ENCODE data around the gene PLIN3. TPM values are rescaled to one million over a fixed set of nuclear protein-coding genes. Genes with fewer than 3 reads are reported as not detected.

Gene PLIN3
- total and polyA plus RNA-seq, 2 of the 8 experiments (the other 6 are each of a cell fraction or from before 2014, with no cell fraction given): 60.7 to 61.5 TPM

GRCh38 chr19:4902796-4903195 lies 35.3 kb upstream of the PLIN3 start, which contains the start of gene ARRDC5:
TSS of gene ARRDC5 (minus strand) at chr19:4902896. CDS start at chr19:4902825, 71 bp downstream.
- CTCF ChIA-PET (ENCODE audit: partially characterized antibody): interaction anchor here (0.6 to 2.0 kb wide), 4 partner anchors 9 to 93 kb away, joined by 3 to 12 read pairs (median 4); no protein-coding TSS in a partner anchor
- Histone ChIP-seq H3K79me1 (ENCODE audit: low read depth, low read length) (no peaks in the 10 kb centered on the region), H3K27me3 (replicated peaks in 1 of 4; ENCODE audit: control insufficient read depth in 3 of 4, extremely low read depth in 1 of 4, insufficient read depth in 3 of 4, low read length in 3 of 4) (no peaks in the 10 kb centered on the region), H4K8ac (ENCODE audit: extremely low read depth, insufficient read depth, low read length) (no peak within 1 kb of the TSS), H2AFZ (ENCODE audit: low read length) (no peak within 1 kb of the TSS), H3K4me3 (ENCODE audit: extremely low read depth in 1 of 4, insufficient read depth in 2 of 4, low read depth in 3 of 4, low read length in 4 of 4) (no peak within 1 kb of the TSS), H3K18ac (ENCODE audit: extremely low read depth, low read length) (no peak within 1 kb of the TSS), H4K5ac (ENCODE audit: insufficient read length, low read depth, low read length) (no peak within 1 kb of the TSS), H3K23ac (ENCODE audit: insufficient read length) (no peak within 1 kb of the TSS), H3K36me3 (ENCODE audit: control insufficient read depth in 2 of 4, insufficient read depth in 4 of 4, low read length in 3 of 4) (no peaks in the 10 kb centered on the region), H3K4me2 (ENCODE audit: insufficient read depth in 1 of 2, low read depth in 2 of 2, low read length in 2 of 2) (no peak within 1 kb of the TSS), H3K56ac (replicated peaks; ENCODE audit: insufficient read length, low read depth, low read length) (no peak within 1 kb of the TSS), H2BK20ac (ENCODE audit: low read length) (no peak within 1 kb of the TSS), H3K4me1 (replicated peaks in 1 of 4; ENCODE audit: control insufficient read depth in 3 of 4, insufficient read depth in 4 of 4, low read length in 3 of 4) (no peaks in the 10 kb centered on the region), H3K79me2 (ENCODE audit: control insufficient read depth in 1 of 2, insufficient read depth in 2 of 2, low read length in 2 of 2) (no peaks in the 10 kb centered on the region), H2BK120ac (replicated peaks; ENCODE audit: low read depth, low read length) (no peak within 1 kb of the TSS), H2AK5ac (ENCODE audit: low read depth, low read length) (no peak within 1 kb of the TSS), H3K14ac (ENCODE audit: insufficient read length) (no peak within 1 kb of the TSS), H3K9me3 (ENCODE audit: insufficient read depth in 2 of 2, low read depth in 1 of 2, low read length in 1 of 2) (no peaks in the 10 kb centered on the region), H3K4ac (replicated peaks; ENCODE audit: insufficient read length, low read depth, low read length) (no peak within 1 kb of the TSS), H4K20me1 (replicated peaks in 1 of 2; ENCODE audit: control insufficient read depth in 1 of 2, insufficient read depth in 2 of 2, low read length in 2 of 2) (no peaks in the 10 kb centered on the region), H3K9ac (replicated peaks in 1 of 4; ENCODE audit: extremely low read depth in 1 of 4, low read depth in 3 of 4, low read length in 3 of 4) (no peak within 1 kb of the TSS), H2BK5ac (ENCODE audit: low read depth, low read length) (no peak within 1 kb of the TSS), H4K91ac (replicated peaks; ENCODE audit: insufficient read length, low read length) (no peak within 1 kb of the TSS), H2BK12ac (ENCODE audit: low read depth, low read length) (no peak within 1 kb of the TSS), H3K23me2 (ENCODE audit: low read depth, low read length) (no peaks in the 10 kb centered on the region), H3K27ac (ENCODE audit: low read depth, low read length) (no peak within 1 kb of the TSS), H2BK15ac (ENCODE audit: low read length) (no peak within 1 kb of the TSS)
- no peak for DNase-seq (ENCODE audit: low read depth in 1 of 2, low spot score in 2 of 2)
- FAIRE-seq: no peak
- POLR2A ChIA-PET (ENCODE audit: partially characterized antibody): no interaction called here
- WGBS, 2 experiments (ENCODE audit: extremely low coverage in 1 of 2, insufficient coverage in 1 of 2, insufficient read length in 1 of 2, insufficient replicate concordance in 2 of 2, low coverage in 1 of 2, low lambda C conversion rate in 2 of 2, missing lambda C conversion rate in 1 of 2): 92% methylated on average over 7 of the region's 7 CpGs; no CpG with 5 or more reads in 1 of the 2 experiments
- no peak for TF ChIP-seq HDAC6 (IDR thresholded peaks at IDR 0.05; ENCODE audit: low read depth, low read length)
- no peak for TF ChIP-seq KDM5A (IDR thresholded peaks at IDR 0.05; ENCODE audit: low read length)
- no peak for TF ChIP-seq ASH2L (IDR thresholded peaks at IDR 0.05; ENCODE audit: low read length)
- TF ChIP-seq SIX5 (IDR thresholded peaks at IDR 0.05; ENCODE audit: low read depth, low read length): no peak
- no peak for TF ChIP-seq PHF8 (conservative IDR thresholded peaks at IDR 0.05; ENCODE audit: low read depth, low read length)
- TF ChIP-seq CREB1 (IDR thresholded peaks at IDR 0.05): no peak
- no peak for TF ChIP-seq SP2 (IDR thresholded peaks at IDR 0.05; ENCODE audit: low read length)
- TF ChIP-seq, protein P1, sequence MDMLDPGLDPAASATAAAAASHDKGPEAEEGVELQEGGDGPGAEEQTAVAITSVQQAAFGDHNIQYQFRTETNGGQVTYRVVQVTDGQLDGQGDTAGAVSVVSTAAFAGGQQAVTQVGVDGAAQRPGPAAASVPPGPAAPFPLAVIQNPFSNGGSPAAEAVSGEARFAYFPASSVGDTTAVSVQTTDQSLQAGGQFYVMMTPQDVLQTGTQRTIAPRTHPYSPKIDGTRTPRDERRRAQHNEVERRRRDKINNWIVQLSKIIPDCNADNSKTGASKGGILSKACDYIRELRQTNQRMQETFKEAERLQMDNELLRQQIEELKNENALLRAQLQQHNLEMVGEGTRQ (IDR thresholded peaks at IDR 0.05; ENCODE audit: low read length): no peak
- TF ChIP-seq, protein P2, sequence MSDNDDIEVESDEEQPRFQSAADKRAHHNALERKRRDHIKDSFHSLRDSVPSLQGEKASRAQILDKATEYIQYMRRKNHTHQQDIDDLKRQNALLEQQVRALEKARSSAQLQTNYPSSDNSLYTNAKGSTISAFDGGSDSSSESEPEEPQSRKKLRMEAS (IDR thresholded peaks at IDR 0.05): no peak
- no peak for TF ChIP-seq EGR1 (IDR thresholded peaks at IDR 0.05; ENCODE audit: borderline replicate concordance, low read depth, low read length)
